GM12875 (cell line): Measurements from ENCODE around the gene SFI1.
A peak's percentile ranks its signal among the peaks of the same experiment; 100 is the strongest.

Source experiments
- H3K4me3 ChIP-seq: one replicate; pipeline ENCODE4 v1.5.1; 2011; ENCODE audit warnings: low read depth, low read length, control low read depth
- CTCF ChIP-seq: IDR thresholded peaks from 2 replicates; pipeline ENCODE4 v1.5.1; 2011; ENCODE audit warnings: low read depth, mild to moderate bottlenecking, control low read depth, inconsistent platforms, low read length, moderate library complexity, borderline replicate concordance; ENCODE audit not compliant: insufficient read depth

SFI1 gene

GRCh38 chr22:31637891-31638618 is 141.7 kb downstream of the SFI1 start:
- H3K4me3 ChIP-seq: peak overlapping the region; percentile 65
- TF ChIP-seq CTCF: no peak

GRCh38 chr22:31639436-31640039 is 143.2 kb downstream of the SFI1 start:
- no peak for TF ChIP-seq CTCF
- no peak overlapping the region for H3K4me3 ChIP-seq

GRCh38 chr22:31646186-31647019 is 150.1 kb downstream of the SFI1 start:
- TF ChIP-seq CTCF: no peak
- no peak overlapping the region for H3K4me3 ChIP-seq

GRCh38 chr22:31647066-31647465 is 150.7 kb downstream of the SFI1 start:
- no peak for TF ChIP-seq CTCF
- no peak overlapping the region for H3K4me3 ChIP-seq

- TF ChIP-seq CTCF: no peak
- no peak overlapping the region for H3K4me3 ChIP-seq
Observed at GRCh38 chr22:31647523-31648320, 151.4 kb downstream of the SFI1 start.

- H3K4me3 ChIP-seq: no peak overlapping the region
- no peak for TF ChIP-seq CTCF
Observed at GRCh38 chr22:31650391-31650790, 154.1 kb downstream of the SFI1 start.
